Measurements from ENCODE around the gene DEPDC7.

DEPDC7 gene

DNA sequence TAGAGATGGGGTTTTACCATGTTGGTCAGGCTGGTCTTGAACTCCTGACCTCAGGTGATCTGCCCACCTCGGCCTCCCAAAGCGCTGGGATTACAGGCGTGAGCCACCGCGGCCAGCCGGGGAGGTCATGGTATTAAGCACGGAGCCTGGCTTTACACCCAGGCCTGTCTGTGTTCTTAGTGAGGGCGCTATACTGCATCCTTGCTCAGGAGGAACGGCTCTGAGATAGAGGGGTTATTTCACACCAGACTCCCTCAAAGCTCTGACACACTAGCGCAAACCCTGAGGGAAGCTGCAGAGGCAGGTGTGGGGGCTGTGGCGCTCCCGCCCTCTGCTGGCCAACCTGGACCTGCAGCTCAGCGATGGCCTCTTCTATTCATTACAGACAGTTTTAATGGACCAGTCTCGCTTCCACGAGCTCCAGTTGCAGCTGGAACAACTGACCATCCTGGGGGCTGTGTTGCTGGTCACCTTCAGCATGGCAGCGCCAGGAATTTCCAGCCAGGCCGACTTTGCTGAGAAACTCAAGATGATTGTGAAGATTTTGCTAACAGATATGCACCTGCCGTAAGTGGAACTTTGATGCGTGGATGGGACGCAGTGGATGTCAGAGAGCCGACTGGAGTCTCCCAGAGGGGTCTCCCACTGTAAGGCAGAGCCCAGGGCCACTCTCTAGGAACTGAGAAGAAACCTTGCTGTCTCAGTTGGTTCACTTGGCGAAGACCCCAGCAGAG lies 49.9 kb downstream of the DEPDC7 start:
- H3K9me2 ChIP-seq (replicated peaks; ENCODE audit: control insufficient read depth, low read length), result no peaks in the 10 kb centered on the region
- no peaks in the 10 kb centered on the region for H3K27me3 ChIP-seq (ENCODE audit: control insufficient read depth, low read length)
- H3K4me1 ChIP-seq (ENCODE audit: control insufficient read depth, low read length), result peaks cover 24% of the 10 kb centered on the region
- H3K27ac ChIP-seq (ENCODE audit: low read depth, low read length), result no peak overlapping the region
- no peak overlapping the region for H3K4me3 ChIP-seq (ENCODE audit: low read length)
- peaks cover 25% of the 10 kb centered on the region for H3K36me3 ChIP-seq (ENCODE audit: control insufficient read depth, low read length)
- H4K20me1 ChIP-seq (ENCODE audit: control insufficient read depth, insufficient read depth, low read depth, low read length), result no peaks in the 10 kb centered on the region
- TF ChIP-seq EZH2phosphoT487 (IDR thresholded peaks at IDR 0.05; ENCODE audit: borderline replicate concordance, low read length), result no peak
- TF ChIP-seq, protein P1, sequence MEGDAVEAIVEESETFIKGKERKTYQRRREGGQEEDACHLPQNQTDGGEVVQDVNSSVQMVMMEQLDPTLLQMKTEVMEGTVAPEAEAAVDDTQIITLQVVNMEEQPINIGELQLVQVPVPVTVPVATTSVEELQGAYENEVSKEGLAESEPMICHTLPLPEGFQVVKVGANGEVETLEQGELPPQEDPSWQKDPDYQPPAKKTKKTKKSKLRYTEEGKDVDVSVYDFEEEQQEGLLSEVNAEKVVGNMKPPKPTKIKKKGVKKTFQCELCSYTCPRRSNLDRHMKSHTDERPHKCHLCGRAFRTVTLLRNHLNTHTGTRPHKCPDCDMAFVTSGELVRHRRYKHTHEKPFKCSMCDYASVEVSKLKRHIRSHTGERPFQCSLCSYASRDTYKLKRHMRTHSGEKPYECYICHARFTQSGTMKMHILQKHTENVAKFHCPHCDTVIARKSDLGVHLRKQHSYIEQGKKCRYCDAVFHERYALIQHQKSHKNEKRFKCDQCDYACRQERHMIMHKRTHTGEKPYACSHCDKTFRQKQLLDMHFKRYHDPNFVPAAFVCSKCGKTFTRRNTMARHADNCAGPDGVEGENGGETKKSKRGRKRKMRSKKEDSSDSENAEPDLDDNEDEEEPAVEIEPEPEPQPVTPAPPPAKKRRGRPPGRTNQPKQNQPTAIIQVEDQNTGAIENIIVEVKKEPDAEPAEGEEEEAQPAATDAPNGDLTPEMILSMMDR (IDR thresholded peaks at IDR 0.05; ENCODE audit: low read depth, low read length, poor library complexity, severe bottlenecking), result peak; percentile 95
- no peaks in the 10 kb centered on the region for H3K9me3 ChIP-seq (ENCODE audit: control insufficient read depth, insufficient read depth, low read length)
- H3K4me2 ChIP-seq (ENCODE audit: low read length), result no peak overlapping the region
- H3K79me2 ChIP-seq (ENCODE audit: control insufficient read depth, low read length), result no peaks in the 10 kb centered on the region
- H3F3A ChIP-seq (ENCODE audit: control insufficient read depth, insufficient read depth), result no peaks in the 10 kb centered on the region

- Histone ChIP-seq H3K27ac (ENCODE audit: low read depth, low read length) (no peak overlapping the region), H3K9me3 (ENCODE audit: control insufficient read depth, insufficient read depth, low read length) (no peaks in the 10 kb centered on the region), H3K4me3 (ENCODE audit: low read length) (no peak overlapping the region), H3K36me3 (ENCODE audit: control insufficient read depth, low read length) (peaks cover 21% of the 10 kb centered on the region), H3K4me1 (ENCODE audit: control insufficient read depth, low read length) (peaks cover 24% of the 10 kb centered on the region), H3K4me2 (ENCODE audit: low read length) (no peak overlapping the region), H3K79me2 (ENCODE audit: control insufficient read depth, low read length) (no peaks in the 10 kb centered on the region), H3F3A (ENCODE audit: control insufficient read depth, insufficient read depth) (no peaks in the 10 kb centered on the region), H4K20me1 (ENCODE audit: control insufficient read depth, insufficient read depth, low read depth, low read length) (0 out of 2 replicates have a peak, but pooled peaks cover 4% of the 10 kb centered on the region), H3K9me2 (replicated peaks; ENCODE audit: control insufficient read depth, low read length) (no peaks in the 10 kb centered on the region), H3K27me3 (ENCODE audit: control insufficient read depth, low read length) (no peaks in the 10 kb centered on the region)
- TF ChIP-seq, protein P1 (IDR thresholded peaks at IDR 0.05; ENCODE audit: low read depth, low read length, poor library complexity, severe bottlenecking), result no peak
- no peak for TF ChIP-seq EZH2phosphoT487 (IDR thresholded peaks at IDR 0.05; ENCODE audit: borderline replicate concordance, low read length)
Measured at GRCh38 chr11:33067294-33067693, 51.6 kb downstream of the DEPDC7 start.

- Histone ChIP-seq H3K4me1 (ENCODE audit: control insufficient read depth, low read length) (peaks cover 18% of the 10 kb centered on the region), H4K20me1 (ENCODE audit: control insufficient read depth, insufficient read depth, low read depth, low read length) (0 out of 2 replicates have a peak, but pooled peaks cover 4% of the 10 kb centered on the region), H3K4me2 (ENCODE audit: low read length) (no peak overlapping the region), H3K4me3 (ENCODE audit: low read length) (no peak overlapping the region), H3F3A (ENCODE audit: control insufficient read depth, insufficient read depth) (no peaks in the 10 kb centered on the region), H3K27me3 (ENCODE audit: control insufficient read depth, low read length) (no peaks in the 10 kb centered on the region), H3K9me2 (replicated peaks; ENCODE audit: control insufficient read depth, low read length) (no peaks in the 10 kb centered on the region), H3K36me3 (ENCODE audit: control insufficient read depth, low read length) (peaks cover 27% of the 10 kb centered on the region), H3K9me3 (ENCODE audit: control insufficient read depth, insufficient read depth, low read length) (no peaks in the 10 kb centered on the region), H3K79me2 (ENCODE audit: control insufficient read depth, low read length) (no peaks in the 10 kb centered on the region), H3K27ac (ENCODE audit: low read depth, low read length) (no peak overlapping the region)
- TF ChIP-seq, protein P1 (IDR thresholded peaks at IDR 0.05; ENCODE audit: low read depth, low read length, poor library complexity, severe bottlenecking), result no peak
- no peak for TF ChIP-seq EZH2phosphoT487 (IDR thresholded peaks at IDR 0.05; ENCODE audit: borderline replicate concordance, low read length)
Measured at GRCh38 chr11:33068611-33069340, 53.1 kb downstream of the DEPDC7 start.

All from DOHH2 (cell line).